ENCODE data around the gene C2CD2. TPM values are rescaled to one million over a fixed set of nuclear protein-coding genes. Genes with fewer than 3 reads are reported as not detected.

C2CD2 gene
- total and polyA plus RNA-seq, 9 donors: 18.9 to 61.5 (median 37.4) TPM

GRCh38 chr21:41854426-41854995, 99.3 kb downstream of the C2CD2 start:
- intact Hi-C loops (cut with DNase I): no loop called here
- no peak for DNase-seq
- no peaks in the 10 kb centered on the region for H3K4me1 ChIP-seq (ENCODE audit: insufficient read depth)
- no peaks in the 10 kb centered on the region for H3K27me3 ChIP-seq
- no peak for TF ChIP-seq CTCF (IDR thresholded peaks at IDR 0.05)
- TF ChIP-seq POLR2A (IDR thresholded peaks at IDR 0.05): no peak
- no peak for TF ChIP-seq EP300 (IDR thresholded peaks at IDR 0.05)
- WGBS, 3 donors: 91 to 96% (median 95%) methylated on average over 31 of the region's 31 CpGs
- H3K9me3 ChIP-seq: no peaks in the 10 kb centered on the region
- H3K27ac ChIP-seq: no peak overlapping the region
- no peaks in the 10 kb centered on the region for H3K36me3 ChIP-seq
- H3K4me3 ChIP-seq: no peak overlapping the region

GRCh38 chr21:41852929-41853320, 100.9 kb downstream of the C2CD2 start:
- intact Hi-C loops (cut with DNase I): no loop called here
- 82 to 89% (median 83%) methylated on average over 9 of the region's 9 CpGs for WGBS, 3 donors
- no peak overlapping the region for H3K27ac ChIP-seq
- no peak overlapping the region for H3K4me3 ChIP-seq
- DNase-seq: no peak
- H3K36me3 ChIP-seq: no peaks in the 10 kb centered on the region
- no peaks in the 10 kb centered on the region for H3K4me1 ChIP-seq (ENCODE audit: insufficient read depth)
- H3K9me3 ChIP-seq: no peaks in the 10 kb centered on the region
- no peak for TF ChIP-seq CTCF (IDR thresholded peaks at IDR 0.05)
- no peak for TF ChIP-seq POLR2A (IDR thresholded peaks at IDR 0.05)
- H3K27me3 ChIP-seq: no peaks in the 10 kb centered on the region

- 90 to 95% (median 90%) methylated on average over 21 of the region's 21 CpGs for WGBS, 3 donors
- TF ChIP-seq EP300 (IDR thresholded peaks at IDR 0.05) (no peak), CTCF (IDR thresholded peaks at IDR 0.05) (no peak), POLR2A (IDR thresholded peaks at IDR 0.05) (no peak)
- H3K27ac ChIP-seq: no peak overlapping the region
These were observed 101.5 kb downstream of the C2CD2 start for GRCh38 chr21:41852151-41852928.

GRCh38 chr21:41851090-41851790, 102.6 kb downstream of the C2CD2 start:
- no peak overlapping the region for H3K27ac ChIP-seq
- no peaks in the 10 kb centered on the region for H3K27me3 ChIP-seq
- no peak overlapping the region for H3K4me3 ChIP-seq
- intact Hi-C loops (cut with DNase I): no loop called here
- H3K36me3 ChIP-seq: no peaks in the 10 kb centered on the region
- no peaks in the 10 kb centered on the region for H3K9me3 ChIP-seq
- H3K4me1 ChIP-seq (ENCODE audit: insufficient read depth): no peaks in the 10 kb centered on the region
- WGBS, 3 donors: 75 to 87% (median 78%) methylated on average over 23 of the region's 23 CpGs
- DNase-seq: no peak
- TF ChIP-seq EP300 (IDR thresholded peaks at IDR 0.05) (no peak), POLR2A (IDR thresholded peaks at IDR 0.05) (no peak), CTCF (IDR thresholded peaks at IDR 0.05) (no peak)

More at GRCh38 chr21:41852151-41852928, 101.5 kb downstream of the C2CD2 start:
- no peak overlapping the region for H3K4me3 ChIP-seq
- intact Hi-C loops (cut with DNase I): no loop called here
- H3K27me3 ChIP-seq: no peaks in the 10 kb centered on the region
- H3K36me3 ChIP-seq: no peaks in the 10 kb centered on the region
- H3K4me1 ChIP-seq (ENCODE audit: insufficient read depth): no peaks in the 10 kb centered on the region
- DNase-seq: no peak
- no peaks in the 10 kb centered on the region for H3K9me3 ChIP-seq
